Measurements from ENCODE around the gene BTBD3. TPM values are rescaled to one million over a fixed set of nuclear protein-coding genes. Genes with fewer than 3 reads are reported as not detected.

BTBD3 gene
- total RNA-seq (ENCODE audit: insufficient read depth, low replicate concordance), result 41.9 TPM

DNA sequence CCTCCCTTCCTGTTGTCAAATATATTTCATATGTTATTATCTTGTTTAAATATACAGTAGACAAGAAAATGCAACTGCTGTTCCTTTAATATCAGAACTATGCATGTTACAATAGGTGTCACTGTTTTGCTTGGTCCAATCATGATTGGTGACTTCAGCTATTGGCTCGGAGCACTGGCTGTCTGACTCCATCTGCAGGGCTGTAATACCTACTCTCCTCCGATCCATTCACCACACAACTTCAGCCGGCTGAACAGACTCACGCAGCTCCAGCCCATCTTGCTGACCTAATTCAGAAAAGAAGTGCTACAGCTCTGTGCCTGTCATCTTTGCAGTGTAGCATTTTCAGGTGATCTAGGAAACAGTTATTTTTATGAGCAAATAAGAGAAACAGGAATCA, at the start of gene BTBD3:
BTBD3 (plus strand) TSS at position 231 of the 400 bp plus-strand sequence. CDS start 383 bp downstream, outside the sequence.
- peak; percentile 59 for DNase-seq (ENCODE audit: low spot score)

DNA sequence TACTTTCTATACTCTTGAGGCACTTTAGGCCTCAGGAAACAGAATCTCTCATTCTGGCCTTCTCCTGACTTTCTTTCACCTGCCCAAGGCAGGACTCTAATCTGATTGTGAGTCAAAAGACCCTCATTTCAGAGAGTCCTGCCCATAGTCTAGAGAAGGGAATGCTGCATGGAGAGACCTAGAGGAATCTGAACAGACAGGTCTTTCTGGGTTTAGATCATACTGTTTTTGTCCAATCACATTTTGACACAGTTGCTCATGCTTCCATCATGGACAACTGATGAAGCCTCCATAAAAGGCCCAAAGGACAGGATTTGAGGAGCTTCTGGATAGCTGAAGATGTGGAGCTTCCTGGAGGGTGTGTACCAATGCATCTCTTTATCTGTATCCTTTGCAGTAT, 48.1 kb upstream of the BTBD3 start:
- DNase-seq (ENCODE audit: low spot score), result no peak

DNA sequence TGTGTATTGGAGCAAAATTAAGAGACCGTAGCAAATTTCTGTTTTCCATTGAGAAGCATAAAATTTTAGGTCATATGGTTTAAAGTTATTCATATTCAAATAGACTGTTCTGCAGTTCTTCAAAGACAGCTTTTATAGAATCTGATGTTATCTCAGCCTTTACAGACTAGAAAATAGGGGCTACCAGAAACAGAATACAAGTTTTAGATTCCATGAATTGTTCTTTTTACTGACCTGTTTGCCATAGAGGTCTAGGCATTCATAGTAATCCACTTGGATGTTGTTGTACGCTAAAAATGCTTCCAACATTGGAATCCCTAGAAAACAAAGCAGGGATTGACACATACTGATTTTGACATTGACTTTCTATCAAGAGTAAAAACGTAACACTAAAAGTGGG, 47.3 kb upstream of the BTBD3 start:
- no peak for DNase-seq (ENCODE audit: low spot score)

DNA sequence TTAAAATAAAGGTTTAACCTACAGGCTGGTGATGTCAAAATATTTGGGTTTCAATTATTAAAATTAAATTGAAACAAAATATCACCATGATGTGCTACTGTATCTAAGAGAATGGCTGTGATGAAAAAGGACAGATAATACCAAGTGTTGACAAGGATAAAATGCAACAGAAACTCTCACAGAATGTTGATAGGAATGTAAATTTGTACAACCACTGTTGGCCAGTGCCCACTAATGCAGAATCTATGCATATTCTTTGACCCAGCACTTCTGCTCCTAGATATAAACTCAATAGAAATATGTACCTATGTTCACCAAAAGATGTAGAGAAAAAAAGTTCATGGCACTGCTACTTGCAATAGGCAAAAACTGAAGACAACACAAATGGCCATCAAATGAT, 41.1 kb upstream of the BTBD3 start:
- no peak for DNase-seq (ENCODE audit: low spot score)

DNA sequence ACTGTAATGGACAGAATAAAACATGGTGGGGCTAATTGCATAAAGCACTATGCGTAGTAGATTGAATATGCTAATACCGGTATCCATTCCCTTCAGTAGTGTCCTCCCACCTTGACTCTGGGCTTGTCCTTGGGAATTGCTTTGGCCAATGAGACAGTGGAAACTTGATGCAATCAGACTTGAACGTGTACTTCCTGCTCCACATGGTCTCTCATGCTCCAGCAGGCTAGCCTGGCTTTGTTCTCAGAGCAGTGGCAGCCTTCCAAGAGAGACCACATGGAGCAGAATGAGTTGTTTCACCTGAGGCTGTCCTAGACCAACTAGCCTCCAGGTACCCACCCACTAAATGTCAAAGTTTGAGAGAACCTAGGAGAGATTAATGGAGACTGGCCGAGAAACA, 37.0 kb upstream of the BTBD3 start:
- DNase-seq (ENCODE audit: low spot score), result no peak

DNA sequence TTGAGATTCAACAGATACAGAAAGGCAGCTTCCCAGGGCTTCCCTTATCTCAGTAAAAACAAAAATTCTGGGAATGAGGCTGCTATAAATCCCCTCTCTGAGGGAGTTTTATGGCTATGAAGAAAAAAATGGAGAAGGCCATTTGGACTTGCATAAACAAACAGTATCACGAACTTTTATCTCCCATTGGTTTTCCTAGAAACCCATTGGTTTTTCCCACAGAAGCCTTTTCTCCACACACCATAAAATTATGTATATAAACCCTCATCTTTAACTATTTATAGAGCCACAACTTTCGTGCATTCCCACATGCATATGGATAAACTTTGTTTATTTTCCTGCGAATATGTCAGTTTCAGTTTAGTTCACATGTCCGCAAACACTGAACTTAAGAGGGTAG, 36.2 kb upstream of the BTBD3 start:
- peak; percentile 75 for DNase-seq (ENCODE audit: low spot score)

DNA sequence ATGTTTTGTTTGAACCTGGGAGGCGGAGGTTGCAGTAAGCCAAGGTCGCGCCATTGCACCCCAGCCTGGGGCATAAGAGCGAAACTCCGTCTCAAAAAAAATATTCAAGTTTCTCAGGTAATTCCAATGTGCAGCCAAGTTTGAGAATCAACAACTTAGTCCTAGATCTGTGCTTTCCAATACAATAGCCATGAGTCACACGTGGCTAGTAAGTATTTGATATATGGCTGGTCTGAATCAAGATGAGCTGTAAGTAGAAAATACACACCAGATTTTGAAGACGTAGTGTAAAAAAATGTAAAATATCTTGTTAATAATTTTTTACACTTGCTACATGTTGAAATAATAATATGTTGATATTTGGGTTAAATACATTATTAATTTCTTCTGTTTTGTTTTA, 35.0 kb upstream of the BTBD3 start:
- DNase-seq (ENCODE audit: low spot score), result no peak

DNA sequence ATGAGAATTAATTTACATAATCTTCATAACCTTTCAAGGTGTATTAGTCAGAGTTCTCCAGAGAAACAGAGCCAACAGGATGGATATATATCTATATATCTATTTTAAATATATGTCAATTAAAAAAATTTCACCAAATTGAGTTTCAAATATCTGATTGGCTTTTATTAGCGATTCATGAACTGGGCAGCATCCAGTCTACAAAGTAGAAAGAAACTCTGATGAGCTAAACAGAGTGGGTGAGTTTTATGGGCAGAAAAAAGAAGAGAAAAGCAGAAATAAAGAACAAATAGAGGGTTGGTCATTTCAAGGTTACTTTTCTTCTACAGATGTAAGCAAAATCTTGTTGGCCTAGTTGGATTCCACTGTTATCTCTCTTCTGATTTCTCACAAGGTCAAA, 29.0 kb upstream of the BTBD3 start:
- no peak for DNase-seq (ENCODE audit: low spot score)

DNA sequence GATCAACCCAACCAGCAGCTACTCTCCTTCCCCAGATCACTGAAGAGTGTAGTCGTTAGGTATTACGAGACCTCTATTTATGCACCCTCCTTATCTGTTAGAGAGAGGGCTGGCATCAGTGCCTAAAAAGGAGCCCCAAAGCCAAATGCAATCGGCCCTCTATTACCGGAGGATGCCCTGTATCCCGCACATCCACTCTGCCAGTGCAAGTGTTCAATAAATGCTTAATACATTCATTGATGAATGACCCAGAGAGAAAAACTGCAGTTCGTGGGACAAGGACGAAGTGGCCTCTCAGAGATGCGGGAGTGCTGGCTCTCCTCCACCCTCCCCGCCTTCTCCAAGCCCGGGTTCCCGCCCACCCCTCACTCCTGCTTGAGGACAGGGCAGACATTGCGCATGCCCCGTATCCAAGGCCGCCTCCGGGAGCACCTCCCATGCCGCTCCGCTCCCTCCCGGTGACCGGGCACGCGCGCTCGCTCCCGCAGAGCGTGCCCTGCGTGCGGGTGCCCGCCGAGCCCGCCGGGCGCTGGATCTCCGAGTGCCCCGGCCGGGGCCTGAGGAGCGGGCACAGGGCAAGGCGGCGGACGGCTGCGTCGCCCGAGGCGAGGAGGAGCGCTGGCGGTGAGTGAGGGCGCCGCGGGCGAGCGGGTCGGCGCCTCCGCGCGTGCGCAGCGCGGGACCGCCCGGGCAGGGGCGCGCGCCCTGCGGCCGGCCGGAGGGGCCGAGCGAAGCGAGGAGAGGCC, 27.2 kb upstream of the BTBD3 start:
- peak; percentile 95 for DNase-seq (ENCODE audit: low spot score)

DNA sequence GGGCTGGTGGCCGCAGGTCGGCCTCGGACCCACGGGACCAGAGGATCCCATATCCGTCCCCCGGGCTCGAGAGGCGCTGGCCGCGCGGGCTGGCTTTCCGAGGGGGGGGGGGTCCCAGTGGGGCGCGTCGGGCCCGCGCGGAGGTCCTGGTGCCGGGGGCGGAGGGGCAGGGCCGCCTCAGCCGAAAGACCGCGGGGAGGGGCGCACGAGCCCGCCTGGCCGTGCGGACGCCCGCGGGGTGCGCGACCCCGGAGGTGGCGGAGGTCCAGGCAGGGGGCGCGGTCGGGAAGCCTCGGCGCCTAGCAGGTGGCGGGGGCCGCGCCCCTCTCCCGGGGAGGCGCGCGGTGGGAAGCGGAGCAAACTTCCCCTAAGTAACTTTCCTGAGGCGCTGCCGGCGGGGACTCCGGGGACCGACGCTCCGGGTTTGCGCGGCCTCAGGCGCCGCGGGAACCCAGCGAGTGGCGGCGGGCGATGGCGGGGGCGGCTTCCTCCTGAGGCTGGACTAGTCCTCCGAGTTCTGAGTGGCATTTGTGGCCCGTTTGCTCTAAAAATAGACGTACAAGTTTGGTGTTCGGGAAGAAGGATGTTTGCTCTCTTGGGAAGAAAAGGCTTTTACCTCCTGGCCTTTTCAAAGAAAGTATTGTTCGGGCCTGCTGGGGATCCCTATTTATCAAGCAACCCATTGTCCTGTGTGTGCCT, 26.5 kb upstream of the BTBD3 start:
- peak; percentile 65 for DNase-seq (ENCODE audit: low spot score)

DNA sequence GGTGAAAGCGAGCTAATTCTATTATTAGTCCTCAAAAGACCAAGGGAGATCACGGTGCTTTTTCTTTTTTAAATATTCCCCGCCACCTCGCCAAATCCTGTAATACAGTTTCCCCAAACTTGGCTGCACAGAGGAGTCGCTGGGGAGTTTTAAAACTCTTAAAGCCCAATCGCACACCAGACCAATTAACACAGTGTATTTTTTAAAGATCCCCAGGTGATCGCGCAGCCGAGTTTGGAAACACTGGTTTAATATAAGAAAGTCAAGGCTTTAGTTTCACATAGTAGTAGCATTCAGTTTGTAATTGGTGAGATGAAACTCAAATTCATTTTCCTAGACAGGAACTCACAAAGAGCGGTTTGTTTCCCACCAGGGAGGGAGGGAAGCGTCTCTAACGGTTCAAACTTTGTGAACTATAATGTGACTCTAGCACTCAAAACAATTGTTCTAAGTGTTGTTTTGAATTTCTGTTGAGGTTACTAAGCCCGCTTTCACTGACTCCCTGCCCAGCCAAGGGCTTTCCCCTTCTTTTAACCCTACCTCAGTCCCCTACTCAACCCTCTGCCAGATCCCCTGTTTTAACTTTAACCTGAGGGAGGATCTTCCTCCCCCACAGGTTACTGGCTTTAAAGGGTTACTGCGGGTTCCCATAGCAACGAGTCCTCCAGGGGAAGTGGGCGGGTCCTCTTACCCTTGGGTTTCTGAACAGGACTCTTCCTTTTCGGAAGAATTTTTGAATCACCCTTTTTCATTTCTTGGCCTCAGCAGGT, 25.7 kb upstream of the BTBD3 start:
- peak; percentile 87 for DNase-seq (ENCODE audit: low spot score)

DNA sequence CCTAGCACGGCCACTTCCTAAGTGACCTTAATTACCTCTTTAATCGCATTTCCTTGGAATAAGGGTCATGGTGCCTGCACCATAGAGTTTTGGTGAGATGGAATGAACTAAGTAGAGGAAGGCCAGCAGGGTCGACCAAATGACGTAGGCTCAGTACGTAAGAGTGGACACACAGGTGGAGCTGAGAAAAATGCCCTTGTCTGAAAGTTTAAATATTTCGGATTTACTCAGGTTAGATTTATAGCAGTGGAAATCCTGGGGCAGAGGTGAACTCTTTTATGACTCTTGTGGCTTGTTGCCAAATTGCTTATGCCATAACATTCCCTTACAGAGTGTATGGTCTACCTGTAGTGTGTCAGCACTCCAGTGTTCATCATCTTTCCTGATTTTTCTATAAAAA, 23.6 kb upstream of the BTBD3 start:
- DNase-seq (ENCODE audit: low spot score), result no peak

DNA sequence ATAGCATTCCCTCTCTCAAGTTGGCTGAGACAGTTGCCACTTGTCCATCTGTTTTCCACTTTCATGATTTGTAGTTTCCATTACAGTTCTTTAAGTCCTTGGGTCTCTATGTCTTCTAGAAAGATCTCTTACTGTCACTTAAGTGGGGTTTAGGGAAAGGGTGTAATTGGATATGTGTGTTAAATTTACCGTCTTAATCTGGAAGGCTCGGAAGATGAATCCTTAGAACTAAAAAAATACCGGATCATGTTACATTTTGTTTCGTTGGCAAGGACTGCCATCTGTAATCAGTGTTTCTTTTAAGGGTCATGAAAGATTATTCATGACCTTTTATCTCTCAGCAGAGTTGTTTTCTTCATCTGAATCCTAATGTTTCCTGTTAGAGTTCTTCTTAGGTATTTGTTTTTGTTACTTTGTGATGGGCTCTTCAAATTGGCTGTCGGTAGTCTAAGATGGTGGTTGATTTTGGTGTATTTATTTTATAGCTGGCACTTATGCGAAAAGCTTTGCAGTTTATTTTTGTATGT, 21.8 kb upstream of the BTBD3 start:
- no peak for DNase-seq (ENCODE audit: low spot score)

DNA sequence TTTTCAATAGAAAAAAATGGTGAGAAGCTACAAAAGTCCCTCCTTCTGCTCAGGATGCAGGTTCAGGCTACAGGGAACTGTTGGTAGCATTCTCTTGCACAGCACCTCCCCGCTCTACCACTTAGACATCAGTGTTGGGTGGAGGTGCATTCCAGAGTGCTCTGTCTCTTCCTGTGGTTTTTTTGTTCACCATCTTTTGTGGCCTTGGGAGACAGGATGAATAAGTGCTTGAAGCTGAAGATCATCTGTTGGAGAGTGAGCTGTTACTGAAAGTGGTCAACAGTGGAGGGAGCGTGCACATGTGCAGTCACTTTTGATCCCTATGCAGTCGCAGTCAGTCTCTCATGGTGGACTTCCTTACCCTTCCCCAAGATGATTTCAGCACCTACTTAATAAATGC, 16.6 kb upstream of the BTBD3 start:
- no peak for DNase-seq (ENCODE audit: low spot score)

DNA sequence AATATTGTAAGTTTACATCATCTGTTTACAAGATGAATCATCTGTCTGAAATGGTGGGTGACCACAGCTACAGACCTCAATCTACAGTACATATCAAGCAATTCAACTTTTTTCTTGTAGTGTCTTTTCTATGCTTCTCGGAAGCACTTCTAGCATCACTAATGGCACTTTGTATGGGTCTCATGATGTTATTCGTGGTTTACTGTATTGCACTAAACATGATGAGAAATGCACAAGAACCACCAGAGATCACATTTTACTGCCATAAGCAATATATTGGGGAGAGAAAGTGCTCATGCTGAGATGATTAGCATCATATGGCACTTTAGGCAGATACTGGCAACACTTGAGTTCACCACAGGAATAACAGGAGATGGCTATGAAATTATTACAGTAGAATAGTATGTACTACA, 15.4 kb upstream of the BTBD3 start:
- no peak for DNase-seq (ENCODE audit: low spot score)

DNA sequence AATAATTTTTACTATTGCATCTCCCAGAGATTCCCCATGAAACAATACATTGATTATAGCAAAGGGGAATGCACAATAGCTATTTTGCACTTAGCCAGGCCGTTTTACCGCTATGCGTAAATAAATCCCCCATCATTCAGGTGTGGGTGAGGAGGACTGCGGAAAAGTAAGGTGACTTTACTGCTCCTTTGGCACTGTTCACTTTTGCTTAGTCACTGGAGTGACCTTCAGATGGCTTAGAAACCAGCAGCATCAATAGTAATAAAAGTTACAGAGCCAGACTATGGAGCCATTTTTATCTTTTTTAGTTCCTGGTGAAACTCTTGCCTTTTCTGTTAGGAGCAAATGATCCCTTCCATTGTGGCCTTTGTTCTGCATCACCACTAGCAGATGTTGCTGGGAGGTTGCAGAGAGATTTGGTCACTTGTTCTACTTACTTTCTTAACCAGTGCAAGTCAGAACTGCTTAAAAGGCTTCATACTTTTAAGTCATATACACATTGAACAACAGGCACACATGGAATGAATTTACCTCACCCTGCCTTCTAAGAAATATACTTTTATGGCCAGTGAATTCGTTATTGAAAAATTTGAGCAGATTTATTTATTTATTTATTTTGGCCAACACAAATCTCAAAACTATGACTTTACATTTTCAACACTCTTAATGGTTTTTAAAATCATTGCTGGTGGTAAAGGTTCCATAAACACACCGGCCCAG, 12.1 kb upstream of the BTBD3 start:
- no peak for DNase-seq (ENCODE audit: low spot score)

DNA sequence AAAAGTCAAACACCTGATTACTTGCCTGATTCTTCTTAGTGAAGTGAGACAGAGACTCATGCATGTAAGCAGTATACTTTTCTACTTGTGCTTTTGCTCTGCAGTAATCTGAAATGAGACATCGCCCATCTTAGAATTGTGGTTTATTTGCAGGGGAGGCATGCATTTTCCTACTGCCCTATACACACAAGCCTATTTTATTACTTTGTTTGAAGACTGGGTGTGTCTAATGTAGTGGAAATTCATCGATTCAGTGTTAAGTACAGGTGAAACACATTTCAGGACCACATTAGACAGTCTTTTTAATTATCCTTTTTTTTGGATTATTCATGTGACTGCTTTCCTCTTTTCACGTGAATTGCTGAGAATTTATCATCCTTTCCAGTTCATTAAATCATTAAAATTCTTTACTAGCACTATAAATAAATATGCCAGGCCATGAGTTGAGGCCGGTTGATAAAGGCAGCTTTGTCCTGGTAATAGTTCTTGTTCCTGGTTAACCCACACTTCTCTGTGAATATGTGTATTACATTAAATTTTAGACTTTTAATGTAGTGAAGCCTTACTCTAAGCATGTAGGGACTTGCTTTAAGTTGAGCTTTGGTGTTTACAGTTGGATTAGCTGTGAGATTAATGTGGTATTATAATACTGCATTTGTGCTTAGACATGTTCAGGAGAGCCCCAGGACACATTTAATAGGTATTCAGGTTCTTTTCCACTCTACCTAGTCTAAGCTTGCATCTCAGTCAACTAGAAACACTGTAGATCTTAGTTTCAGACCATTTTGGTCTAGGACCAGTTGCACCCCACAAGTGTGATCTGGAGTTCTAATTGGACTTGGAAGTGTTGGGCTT, 10.8 kb upstream of the BTBD3 start:
- peak; percentile 39 for DNase-seq (ENCODE audit: low spot score)

DNA sequence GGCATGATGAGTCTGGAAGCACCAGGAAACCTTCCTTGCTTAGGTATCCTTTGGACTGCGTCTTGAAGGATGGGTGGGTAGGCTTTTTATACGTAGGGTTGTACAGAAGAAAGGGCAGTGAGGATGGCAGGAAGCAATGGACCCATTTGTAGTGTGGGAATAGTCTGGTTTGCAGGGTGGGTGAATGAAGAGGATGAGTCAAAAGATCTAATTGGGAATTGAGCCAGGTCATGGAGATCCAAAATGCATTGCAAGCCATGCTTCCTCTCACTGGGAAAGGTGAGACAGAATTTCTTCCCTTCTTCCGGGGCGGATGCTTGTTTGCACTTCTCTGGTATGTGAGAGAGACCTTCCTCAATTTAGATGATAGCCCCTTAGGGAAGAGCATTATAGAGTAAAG, 10.1 kb upstream of the BTBD3 start:
- DNase-seq (ENCODE audit: low spot score), result no peak

DNA sequence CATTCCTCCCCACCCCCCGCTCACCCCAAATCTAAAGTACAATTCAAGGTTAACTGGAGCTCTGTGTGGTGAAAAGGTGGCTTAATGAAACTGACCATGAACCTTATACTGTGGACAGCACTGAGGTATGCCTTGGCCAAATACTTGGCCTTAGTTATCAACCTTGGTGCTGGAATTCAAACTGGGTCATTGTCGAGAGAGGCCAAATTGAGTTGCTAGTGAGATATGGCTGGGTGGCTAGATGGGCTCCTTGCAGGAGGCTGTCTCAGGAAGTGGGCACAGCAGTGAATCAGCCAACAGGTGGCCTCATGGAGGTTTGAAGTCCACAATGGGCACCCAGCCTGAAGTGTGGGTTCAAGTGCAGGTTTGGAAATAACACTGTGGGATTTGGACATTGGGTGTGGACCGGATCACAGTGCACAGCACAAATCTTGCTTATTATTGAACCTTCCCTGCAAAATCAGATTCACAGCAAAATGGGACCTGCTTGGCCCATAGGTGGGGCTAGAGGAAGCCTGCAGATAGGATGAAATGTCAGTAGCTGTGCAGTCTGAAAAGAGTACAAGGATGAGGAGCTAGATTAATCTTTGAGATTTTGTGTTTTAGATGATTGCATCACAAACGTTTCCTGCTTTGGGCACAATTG, 5.6 kb upstream of the BTBD3 start:
- DNase-seq (ENCODE audit: low spot score), result no peak

All from umbilical cord (tissue), 2 donors.